Activated CD4-positive, alpha-beta T cell treated with anti-CD3 and anti-CD28 coated beads for 48 hours (primary cell): Measurements from ENCODE around the gene TMEM86B.

Experiments
- DNase-seq: peaks from one replicate; pipeline ENCODE4 v3.0.0-alpha.2; 2020

The TMEM86B gene, protein sequence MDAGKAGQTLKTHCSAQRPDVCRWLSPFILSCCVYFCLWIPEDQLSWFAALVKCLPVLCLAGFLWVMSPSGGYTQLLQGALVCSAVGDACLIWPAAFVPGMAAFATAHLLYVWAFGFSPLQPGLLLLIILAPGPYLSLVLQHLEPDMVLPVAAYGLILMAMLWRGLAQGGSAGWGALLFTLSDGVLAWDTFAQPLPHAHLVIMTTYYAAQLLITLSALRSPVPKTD

DNA sequence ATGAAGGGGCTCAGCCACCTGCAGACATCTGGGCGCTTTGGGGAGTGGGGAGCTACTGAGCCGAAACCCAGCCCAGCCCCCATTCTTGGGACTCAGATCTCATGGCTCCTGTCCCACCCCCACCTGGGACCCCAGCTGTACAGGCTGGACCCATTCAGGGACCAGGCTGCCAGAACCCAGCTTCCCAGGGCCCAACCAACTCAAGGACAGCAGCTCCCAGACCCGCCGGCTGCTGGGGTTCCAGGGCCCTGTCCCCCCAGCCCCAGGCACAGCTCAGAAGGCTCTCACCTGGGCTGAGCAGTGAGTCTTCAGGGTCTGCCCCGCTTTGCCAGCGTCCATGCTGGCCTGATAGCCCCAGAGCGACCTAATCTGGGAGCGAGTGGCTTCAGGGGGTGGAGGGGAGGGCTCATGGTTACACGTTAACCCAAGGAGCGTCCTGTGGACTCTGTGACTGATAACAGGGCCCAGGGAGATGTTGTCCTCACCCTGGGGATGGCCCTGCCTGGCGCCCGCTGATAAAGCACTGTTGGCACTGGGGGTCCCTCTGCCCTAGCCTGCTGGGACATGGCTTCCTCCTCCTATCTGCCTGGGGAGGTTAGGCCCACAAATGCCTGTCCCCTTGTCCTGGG is at the start of gene TMEM86B:
TSS of gene TMEM86B (minus strand) at position 361 of the 629 bp plus-strand sequence. CDS start at position 339, 22 bp downstream.
- DNase-seq, result no peak

DNA sequence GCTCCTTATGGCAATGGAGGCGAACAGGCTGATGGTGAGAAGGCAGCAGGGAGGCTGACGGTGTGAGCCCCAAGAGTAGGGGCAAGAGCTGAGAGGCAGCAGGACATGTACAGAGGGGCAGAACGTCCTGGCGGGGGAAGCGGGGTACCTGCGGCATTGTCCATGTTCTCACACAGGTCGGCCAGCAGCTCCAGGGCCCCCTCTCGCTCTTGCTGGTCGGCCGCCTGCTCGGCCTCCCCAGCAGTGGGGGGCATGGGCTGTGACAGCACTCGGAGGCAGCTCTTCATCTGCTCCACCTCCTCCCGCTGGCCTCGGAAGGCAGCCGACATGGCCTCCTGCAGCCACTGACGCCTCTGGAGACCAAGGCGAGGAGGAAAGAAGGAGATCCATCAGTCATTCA is 48.9 kb upstream of the TMEM86B start:
- DNase-seq, result no peak

DNA sequence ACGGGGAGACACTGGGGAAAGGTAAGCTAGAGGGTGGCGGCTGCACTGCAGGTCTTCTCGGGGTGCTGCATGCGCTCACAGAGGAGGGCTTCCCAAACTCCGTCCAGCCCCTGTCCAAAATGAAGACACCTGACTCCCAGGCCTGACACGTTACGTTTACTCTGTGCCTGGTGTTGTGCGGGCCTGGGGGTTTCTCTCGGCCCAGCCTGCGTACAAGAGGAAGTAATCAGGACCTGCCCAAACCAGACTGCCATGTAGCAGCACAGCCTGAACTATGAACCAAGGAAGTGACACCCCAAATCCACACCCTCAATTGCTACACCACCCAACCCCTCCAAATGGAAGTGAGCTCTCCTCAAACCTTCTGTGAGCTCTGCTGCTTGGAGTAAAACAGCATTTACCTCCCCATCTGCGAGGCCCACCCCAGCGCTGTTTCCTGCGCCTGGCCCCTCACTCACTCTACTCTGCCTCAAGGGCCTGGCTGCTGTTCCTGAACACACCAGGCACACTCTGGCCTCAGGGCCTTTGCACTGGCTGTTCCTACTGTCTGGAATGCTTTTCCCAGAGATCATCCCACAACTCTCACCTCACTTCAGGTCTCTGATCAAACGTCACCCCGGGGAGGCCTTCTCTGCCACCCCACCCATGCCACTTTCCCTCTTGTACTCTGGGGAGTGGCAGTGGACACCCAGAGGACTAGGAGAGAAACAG is 48.3 kb upstream of the TMEM86B start:
- DNase-seq, result no peak

DNA sequence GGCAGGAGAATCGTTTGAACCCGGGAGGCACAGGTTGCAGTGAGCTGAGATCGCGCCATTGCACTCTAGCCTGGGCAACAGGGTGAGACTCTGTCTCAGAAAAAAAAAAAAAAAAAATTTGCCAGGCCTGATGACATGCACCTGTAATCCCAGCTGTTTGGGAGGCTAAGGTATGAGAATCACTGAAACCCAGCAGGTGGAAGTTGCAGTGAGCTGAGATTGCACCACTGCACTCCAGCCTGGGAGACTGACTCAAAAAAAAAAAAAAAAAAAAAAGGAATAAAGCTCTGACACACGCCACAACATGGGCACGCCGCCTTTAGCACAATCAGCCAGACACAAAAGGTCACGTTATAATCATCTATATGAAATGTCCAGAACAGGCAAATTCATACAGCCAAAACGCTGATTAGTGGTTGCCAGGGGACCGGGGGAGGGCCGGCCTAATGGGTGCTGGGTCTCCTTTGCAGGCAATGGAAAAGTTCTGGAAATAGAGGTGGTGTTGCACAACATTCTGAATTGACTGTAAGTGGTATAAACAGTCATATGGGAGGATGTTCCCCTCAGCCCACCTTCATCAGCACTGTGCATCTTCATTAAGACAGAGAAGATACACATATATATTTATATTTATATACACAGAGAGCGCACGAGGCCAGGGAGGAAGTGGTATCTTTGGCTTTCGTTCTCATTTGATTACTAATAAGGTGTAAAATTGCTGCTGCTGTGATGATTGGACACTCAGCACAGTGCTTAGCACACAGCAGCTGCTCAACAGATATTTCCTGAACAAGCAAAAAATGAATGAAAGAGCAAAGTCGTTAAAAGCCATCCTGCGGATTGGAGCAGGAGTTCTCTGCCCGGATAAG is 47.5 kb upstream of the TMEM86B start:
- no peak for DNase-seq

DNA sequence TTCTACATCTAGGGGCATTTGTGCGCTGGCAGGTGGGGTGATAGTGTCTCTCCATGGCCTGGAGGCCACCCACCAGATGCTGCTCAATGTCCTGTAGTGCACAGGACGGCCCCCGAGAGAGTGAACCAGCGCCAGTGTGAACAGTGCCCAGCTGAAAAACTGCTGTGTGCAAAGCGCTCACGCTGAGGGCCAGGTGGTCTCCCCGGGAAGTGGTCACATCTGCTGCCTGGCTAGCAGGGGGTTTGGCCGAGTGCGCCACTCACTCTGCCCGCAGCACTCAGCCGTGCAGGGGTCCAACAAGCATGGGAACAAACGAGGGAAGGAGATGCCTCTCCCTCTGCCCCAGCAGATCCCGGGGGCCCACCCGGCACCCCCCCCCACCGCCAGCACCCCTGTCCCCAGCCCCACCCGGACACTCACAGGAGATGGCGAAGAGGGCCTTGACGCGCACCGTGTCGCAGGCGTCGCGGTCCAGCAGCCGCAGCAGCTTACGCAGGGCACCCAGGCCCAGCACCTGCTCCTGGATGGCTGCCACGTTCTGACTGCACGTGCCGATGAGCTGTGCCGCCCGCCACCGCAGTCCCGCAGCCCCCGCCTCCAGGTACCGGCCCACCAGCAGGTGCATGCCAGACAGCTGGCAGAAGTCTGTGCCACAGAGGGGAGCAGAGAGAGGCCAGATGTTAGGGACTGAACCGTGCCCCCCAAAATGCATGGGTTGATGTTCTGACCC is 45.6 kb upstream of the TMEM86B start:
- DNase-seq, result no peak

DNA sequence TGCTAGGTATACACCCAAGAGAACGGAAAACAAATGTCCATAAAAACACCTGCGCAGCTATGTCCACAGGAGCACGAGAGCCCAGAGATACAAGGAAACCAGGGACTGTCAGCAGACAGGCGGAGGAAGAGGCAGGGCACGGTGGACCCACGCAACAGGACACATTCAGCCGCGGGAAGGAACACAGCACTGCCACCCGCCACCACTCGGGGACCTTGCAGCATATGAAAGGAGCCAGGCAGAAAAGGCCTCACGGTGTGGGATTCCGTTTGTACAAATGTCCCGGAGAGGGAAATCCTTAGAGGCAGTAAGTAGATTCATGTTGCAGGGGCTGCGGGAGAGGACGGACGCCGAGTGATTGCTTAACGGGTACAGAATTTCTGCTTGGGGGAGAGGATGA is 43.6 kb upstream of the TMEM86B start:
- DNase-seq, result no peak

DNA sequence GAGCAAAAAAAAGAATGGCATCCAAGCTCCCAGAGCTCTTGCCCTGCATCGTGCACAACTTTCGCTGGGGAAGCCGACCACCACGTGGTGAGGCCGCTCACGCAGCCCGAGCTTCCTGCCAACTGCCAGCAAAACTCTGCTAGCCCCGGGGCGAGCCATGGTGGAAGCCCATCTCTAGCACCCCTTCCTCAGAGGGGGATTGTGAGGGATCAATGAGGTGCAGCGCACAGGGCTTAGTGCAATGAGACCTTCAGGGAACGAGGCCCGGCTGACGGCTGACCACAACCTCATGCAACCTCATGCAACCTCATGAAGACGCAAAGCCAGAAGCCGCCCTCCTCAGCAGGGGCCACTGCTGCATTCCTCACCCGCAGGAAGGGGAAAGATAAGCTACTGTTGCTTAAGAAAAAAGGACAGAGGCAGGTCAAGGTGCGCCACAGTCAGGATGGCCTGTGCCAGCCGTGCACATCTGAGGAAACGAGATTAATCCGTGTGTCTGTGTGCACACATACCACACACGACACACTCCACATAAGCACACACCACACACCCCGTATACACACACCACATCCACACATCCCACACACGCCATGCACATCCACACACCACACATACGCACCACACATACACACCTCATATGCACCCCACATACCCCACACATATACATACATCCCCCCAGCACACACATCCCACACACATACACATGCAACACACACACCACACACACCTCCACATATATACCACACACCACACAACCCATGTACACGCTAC is 41.8 kb upstream of the TMEM86B start:
- no peak for DNase-seq

DNA sequence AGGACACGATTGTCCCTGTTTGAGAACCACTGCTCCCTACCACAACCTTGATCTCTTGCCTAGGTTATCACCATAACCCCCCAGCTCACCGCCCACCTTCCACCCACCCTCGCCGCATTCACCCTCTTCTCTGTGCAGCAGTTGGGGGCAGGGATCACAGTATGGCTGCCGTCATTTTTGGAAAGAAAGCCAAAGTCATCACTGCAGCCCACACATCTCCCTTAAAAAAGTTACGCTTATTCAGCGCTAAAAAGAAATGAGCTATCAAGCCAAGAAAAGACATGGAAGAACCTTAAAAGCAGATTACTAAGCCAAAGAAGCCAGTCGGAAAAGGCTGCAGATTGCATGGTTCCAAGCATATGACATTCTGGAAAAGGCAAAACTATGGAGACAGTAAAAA is 40.7 kb upstream of the TMEM86B start:
- DNase-seq, result no peak

DNA sequence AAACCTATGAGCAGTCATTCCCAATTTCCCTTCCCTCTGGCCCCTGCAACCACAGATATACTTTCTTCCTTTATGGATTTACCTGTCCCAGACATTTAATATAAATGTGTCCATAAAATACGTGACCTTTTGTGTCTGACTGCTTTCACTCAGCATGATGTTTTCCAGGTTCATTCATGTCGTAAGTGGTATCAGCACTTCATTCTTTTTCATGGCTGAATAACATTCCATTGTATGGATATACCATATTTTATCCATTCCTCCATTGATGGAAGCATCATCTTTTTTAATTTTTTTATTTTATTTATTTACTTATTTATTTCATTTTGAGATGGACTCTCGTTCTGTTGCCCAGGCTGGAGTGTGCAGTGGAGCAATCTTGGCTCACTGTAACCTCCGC is 38.3 kb upstream of the TMEM86B start:
- no peak for DNase-seq

DNA sequence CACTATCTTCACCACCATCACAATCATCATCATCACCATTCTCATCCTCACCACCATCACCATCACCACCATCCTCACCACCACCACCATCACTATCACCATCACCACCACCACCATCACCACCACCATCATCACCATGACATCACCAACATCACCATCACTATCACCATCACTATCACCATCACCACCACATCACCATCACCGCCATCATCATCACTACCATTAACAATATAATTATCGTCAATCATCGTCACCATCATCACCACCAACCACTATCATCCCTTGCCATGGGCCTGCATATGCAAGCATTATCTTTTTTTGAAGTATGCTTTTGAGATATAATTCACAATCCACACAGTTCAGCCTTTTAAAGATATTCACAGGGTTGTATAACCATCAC is 37.8 kb upstream of the TMEM86B start:
- DNase-seq, result no peak

DNA sequence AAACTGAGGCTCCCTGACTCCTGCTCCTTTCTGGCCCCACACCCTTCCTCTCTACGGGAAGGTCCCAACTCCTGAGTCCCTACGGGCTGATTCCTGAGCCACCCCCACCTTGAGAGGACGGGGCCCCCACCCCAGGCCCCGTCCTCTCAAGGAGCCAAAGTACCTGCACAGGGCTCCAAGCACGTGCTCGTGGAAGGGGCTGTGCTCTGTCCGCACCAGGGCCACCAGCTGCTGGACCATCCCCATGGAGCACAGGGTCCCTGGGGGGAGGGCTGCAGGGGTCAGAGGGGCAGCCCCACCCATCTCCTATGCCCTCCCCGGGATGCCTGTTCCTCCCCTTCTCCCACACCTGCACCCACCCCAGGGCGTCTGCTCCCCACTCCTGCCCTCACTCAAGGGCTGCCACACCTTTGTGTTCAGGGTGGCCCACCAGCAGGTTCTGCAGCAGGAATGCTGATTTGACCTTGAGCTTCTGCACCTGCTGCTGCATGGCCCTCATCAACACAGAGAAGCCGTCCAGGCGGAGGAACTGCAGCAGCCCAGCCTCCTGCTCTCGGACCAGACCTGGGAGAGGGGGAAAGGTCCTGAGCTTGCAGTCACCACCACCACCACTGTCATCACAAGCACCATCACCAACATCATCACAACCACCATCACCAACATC is 37.3 kb upstream of the TMEM86B start:
- DNase-seq, result no peak

DNA sequence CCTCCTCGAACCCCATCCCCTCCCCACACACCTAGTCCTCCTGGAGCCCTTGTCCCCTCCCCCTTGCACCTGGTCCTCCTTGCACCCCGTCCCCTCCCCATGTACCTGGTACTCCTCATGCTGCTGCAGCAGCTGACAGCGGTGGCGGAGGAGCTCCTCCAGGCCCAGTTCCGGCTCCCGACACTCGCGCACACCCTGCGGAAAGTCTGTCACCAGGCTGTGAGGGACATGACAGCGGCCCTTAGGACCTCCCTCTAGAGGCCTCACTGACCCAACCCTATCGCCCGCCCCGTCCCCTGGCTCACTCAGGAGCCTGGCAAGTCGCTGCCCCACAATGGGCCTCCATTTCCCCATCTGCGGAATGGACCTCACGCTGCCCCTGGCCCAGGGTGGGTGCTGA is 36.6 kb upstream of the TMEM86B start:
- DNase-seq, result no peak

DNA sequence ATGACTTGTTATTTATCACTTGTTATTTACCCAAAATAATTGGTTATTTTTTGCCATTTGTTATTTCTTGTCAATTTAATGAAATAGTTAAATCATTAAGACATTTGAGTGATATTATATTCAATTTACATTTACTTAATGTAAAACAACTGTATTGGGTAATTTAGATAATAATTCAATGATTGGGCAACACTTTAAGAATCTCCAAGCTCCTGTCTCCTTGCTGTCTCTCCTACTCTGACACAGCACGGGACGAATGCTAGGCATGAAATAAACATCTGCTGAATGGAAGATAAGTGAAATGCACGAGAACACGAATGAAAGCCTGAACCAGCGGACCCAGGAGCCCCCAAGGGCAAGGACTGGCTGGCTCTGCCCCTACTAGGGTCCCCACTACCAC is 36.0 kb upstream of the TMEM86B start:
- no peak for DNase-seq

DNA sequence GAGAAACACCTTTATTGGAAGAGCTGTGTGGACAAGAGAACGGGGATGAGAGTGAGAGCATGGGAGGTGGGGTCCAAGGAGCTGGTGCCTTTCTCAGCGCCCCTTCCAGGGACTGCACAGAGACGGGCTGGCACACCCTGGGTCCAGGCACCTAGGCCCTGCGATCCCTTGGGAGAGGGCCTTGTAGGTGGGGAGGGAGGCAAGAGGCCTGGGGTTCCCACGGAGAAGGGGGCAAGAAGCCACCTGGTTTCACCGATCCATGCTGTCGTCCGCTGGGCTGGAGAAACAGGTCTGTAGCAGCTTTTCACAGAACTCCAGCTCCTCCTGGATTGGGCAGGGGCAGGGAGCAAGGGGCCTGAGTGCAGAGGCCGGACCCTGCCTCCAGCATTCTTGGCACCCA is 33.8 kb upstream of the TMEM86B start:
- DNase-seq, result no peak

DNA sequence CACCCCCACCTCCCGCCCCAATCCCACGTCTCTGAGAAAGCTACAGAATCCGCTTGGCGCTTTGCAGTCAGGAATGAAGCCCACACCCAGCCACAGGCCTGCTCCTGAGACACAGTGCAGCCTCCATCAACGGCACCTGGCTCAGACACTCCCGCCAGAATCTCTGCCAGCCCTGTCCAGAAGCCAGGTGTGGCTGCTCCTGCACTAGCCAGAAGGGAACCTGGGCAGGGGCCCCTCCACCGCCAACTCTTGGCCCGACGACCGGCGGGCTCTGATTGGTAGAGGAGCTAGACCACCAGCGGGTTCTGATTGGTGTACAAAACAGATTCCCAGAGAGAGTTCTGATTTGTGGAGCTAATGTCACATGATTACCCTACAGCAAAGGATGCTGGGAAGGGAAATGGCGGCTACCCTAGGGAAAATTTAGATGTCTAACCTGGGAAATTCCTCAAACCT is 33.1 kb upstream of the TMEM86B start:
- no peak for DNase-seq

DNA sequence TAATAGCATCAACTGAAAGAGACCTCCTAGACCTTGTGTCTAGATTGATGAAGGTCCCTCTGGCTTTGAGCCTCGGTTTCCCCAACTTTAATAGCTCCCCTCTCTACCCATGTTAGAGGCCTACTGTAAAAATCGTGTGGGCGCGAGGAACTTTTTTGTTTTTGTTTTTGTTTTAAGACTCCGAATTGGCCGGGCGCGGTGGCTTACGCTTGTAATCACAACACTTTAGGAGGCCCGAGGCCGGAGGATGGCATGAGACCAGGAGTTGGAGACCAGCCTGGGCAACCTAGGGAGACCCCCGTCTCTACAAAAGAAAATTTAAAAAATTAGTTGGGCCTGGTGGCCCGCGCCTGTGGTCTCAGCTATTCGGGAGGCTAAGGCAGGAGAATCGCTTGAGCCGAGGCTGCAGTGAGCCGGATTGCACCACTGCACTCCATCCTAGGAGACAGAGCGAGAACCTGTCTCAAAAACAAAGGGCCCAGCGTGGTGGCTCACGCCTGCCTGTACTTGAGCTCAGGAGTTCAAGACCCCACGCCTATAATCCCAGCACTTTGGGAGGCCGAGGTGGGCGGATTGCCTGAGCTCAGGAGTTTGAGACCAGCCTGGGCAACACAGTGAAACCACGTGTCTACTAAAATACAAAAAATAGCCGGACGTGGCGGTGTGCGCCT is 31.1 kb upstream of the TMEM86B start:
- peak; percentile 17 for DNase-seq

DNA sequence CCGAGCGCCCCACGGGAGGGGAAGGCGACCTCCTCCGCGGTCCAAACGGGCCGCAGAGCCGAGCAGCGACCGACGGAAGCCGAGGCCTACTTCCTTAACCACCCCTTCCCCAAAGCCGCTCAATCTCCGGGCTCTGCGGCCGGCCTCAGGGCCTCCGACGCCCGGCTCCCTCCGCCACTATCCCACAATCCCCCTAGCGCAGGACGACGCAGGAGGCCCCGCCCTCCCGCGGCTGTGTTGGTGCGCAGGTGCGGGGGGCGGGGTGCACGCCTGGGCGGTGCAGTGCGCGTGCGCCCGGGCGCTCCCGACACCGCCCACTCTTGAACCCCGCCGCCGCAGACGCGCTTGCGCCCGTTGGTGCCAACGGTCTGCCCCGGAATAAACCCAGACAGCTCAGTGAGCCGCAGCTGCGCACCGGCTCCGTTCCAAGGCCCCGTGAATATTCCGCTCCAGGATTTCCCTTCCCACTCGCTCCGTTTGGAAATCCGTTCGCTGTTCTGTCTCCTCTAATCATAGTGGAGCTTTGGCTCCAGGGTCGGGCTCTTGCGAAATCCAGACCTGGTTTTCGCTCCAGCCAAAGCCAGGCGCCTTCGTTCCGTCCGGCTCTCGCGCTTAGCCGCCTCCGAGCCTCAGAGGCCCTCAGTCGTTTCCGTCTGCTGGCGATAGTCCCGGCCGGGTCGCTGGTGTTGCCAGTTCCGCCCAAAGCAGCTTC is 30.4 kb upstream of the TMEM86B start, which contains the start of gene PPP6R1:
TSS of gene PPP6R1 (minus strand) at position 190 of the 712 bp plus-strand sequence. CDS start 11,914 bp downstream, outside the sequence.
- peak; percentile 96 for DNase-seq

DNA sequence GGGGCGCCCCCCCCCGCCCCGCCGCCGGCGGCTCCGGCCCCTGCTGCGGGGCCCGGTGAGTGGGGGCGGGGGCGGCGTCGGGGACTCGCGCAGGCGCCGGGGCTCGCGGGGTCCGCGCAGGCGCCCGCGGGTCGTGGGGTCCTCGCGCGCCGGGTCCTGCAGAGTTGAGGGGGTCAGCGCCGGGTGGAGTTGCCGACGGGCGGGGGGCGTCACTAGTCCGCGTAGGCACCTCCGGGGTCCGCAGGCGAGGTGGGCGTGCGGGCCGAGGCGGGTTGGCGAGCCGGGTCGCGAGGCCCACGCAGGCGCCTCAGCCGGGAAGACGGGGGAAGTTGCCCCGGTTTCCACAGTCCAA is 29.9 kb upstream of the TMEM86B start:
- peak; percentile 45 for DNase-seq
